RWPE2 (cell line): Measurements from ENCODE around the gene WDR89.

ENCODE experiments used
- ATAC-seq: fragments of 200-7000 bp; cut with Tn5 transposase; 3 replicates; pipeline ENCODE4 v1.9.1; 2021; ENCODE audit warnings: low read depth
- DNase-seq: peaks from one replicate; pipeline ENCODE4 v3.0.0-alpha.2; 2020; ENCODE audit warnings: low spot score
- H3K27ac ChIP-seq: fragments of 450-650 bp; 2 replicates; pipeline ENCODE4 v1.5.1; 2017; ENCODE audit warnings: mild to moderate bottlenecking; ENCODE audit not compliant: poor library complexity, severe bottlenecking
- H3K27me3 ChIP-seq: fragments of 250-450 bp; sonication (Bioruptor Pico); 2 replicates; pipeline ENCODE4 v1.5.1; 2021; ENCODE audit warnings: mild to moderate bottlenecking, moderate library complexity; ENCODE audit not compliant: insufficient read depth, poor library complexity, severe bottlenecking
- H3K36me3 ChIP-seq: fragments of 250-450 bp; sonication (Bioruptor Pico); 2 replicates; pipeline ENCODE4 v1.5.1; 2020; ENCODE audit warnings: low read depth, mild to moderate bottlenecking, moderate library complexity
- H3K4me1 ChIP-seq: fragments of 250-450 bp; sonication (Bioruptor Pico); 2 replicates; pipeline ENCODE4 v1.5.1; 2021; ENCODE audit warnings: mild to moderate bottlenecking, moderate library complexity; ENCODE audit not compliant: insufficient read depth, poor library complexity, severe bottlenecking
- H3K4me3 ChIP-seq: fragments of 250-450 bp; sonication (Bioruptor Pico); 2 replicates; pipeline ENCODE4 v1.5.1; 2021; ENCODE audit warnings: mild to moderate bottlenecking, moderate library complexity; ENCODE audit not compliant: severe bottlenecking
- H3K9me3 ChIP-seq: fragments of 250-450 bp; sonication (Bioruptor Pico); 2 replicates; pipeline ENCODE4 v1.5.1; 2021; ENCODE audit warnings: mild to moderate bottlenecking, moderate library complexity; ENCODE audit not compliant: severe bottlenecking
- CTCF ChIP-seq: fragments of 450-650 bp; IDR thresholded peaks from one replicate; pipeline ENCODE4 v1.5.1; 2017; ENCODE audit warnings: mild to moderate bottlenecking, moderate library complexity; ENCODE audit not compliant: poor library complexity, severe bottlenecking

WDR89 gene

GRCh38 chr14:63656194-63656593 is 14.5 kb upstream of the WDR89 start:
- Histone ChIP-seq H3K4me3 (no peak overlapping the region), H3K27ac (peak overlapping the region; percentile 3), H3K9me3 (no peaks in the 10 kb centered on the region), H3K4me1 (no peaks in the 10 kb centered on the region), H3K36me3 (no peaks in the 10 kb centered on the region), H3K27me3 (no peaks in the 10 kb centered on the region)
- DNase-seq = no peak
- peak; percentile 40; the same call in 2 of the 3 replicates for ATAC-seq
- TF ChIP-seq CTCF = no peak

- Histone ChIP-seq H3K36me3 (no peaks in the 10 kb centered on the region), H3K27me3 (no peaks in the 10 kb centered on the region), H3K27ac (no peak overlapping the region), H3K9me3 (no peaks in the 10 kb centered on the region), H3K4me1 (no peaks in the 10 kb centered on the region), H3K4me3 (no peak overlapping the region)
- ATAC-seq (no peak), DNase-seq (no peak)
- no peak for TF ChIP-seq CTCF
These were observed 13.3 kb upstream of the WDR89 start for GRCh38 chr14:63654936-63655335.

GRCh38 chr14:63654346-63654745 is 12.7 kb upstream of the WDR89 start:
- Histone ChIP-seq H3K27me3 (no peaks in the 10 kb centered on the region), H3K36me3 (no peaks in the 10 kb centered on the region), H3K4me1 (no peaks in the 10 kb centered on the region), H3K27ac (no peak overlapping the region), H3K4me3 (no peak overlapping the region), H3K9me3 (no peaks in the 10 kb centered on the region)
- DNase-seq = no peak
- peak; percentile 38; the same call in 1 of the 3 replicates for ATAC-seq
- no peak for TF ChIP-seq CTCF

GRCh38 chr14:63652406-63652805 is 10.7 kb upstream of the WDR89 start:
- Histone ChIP-seq H3K27me3 (no peaks in the 10 kb centered on the region), H3K27ac (no peak overlapping the region), H3K4me3 (no peak overlapping the region), H3K4me1 (no peaks in the 10 kb centered on the region), H3K36me3 (no peaks in the 10 kb centered on the region), H3K9me3 (no peaks in the 10 kb centered on the region)
- no peak for DNase-seq
- TF ChIP-seq CTCF = no peak
- ATAC-seq = no peak

- ATAC-seq = no peak
- DNase-seq = no peak
- H3K4me1 ChIP-seq = no peaks in the 10 kb centered on the region
- no peaks in the 10 kb centered on the region for H3K27me3 ChIP-seq
- no peak overlapping the region for H3K27ac ChIP-seq
- H3K9me3 ChIP-seq = no peaks in the 10 kb centered on the region
- no peak overlapping the region for H3K4me3 ChIP-seq
- no peaks in the 10 kb centered on the region for H3K36me3 ChIP-seq
- TF ChIP-seq CTCF = no peak
These were observed 8.7 kb upstream of the WDR89 start for GRCh38 chr14:63650256-63650952.
